H1 (cell line): ENCODE data around the gene NR1D2. TPM values are rescaled to one million over a fixed set of nuclear protein-coding genes. Genes with fewer than 3 reads are reported as not detected.

Experiments used
- EP300 ChIP-seq, 2 experiments: IDR thresholded peaks; 1 replicate in 1 of 2; 2 replicates in 1 of 2; pipeline ENCODE4 v1.6.1; 2011 to 2012; ENCODE audit warnings: low read depth in 2 of 2, low read length in 2 of 2, mild to moderate bottlenecking in 2 of 2, borderline replicate concordance in 1 of 2, inconsistent platforms in 1 of 2, moderate library complexity in 1 of 2
- polyA plus RNA-seq, 7 experiments: library from polyadenylated mRNA; depleted of rRNA in 3 of 7; stranded (reverse) in 5 of 7; unstranded in 2 of 7; fragments of >200 nt in 5 of 7; fragments of 200-250 nt in 2 of 7; gene quantifications; 1 replicate in 5 of 7; 2 replicates in 1 of 7; 4 replicates in 1 of 7; pipeline versions ENCODE4 v1.2.1 to v1.2.3, GENCODE V29; 2011 to 2013; ENCODE audit warnings: missing spikeins in 2 of 7, mixed read lengths in 2 of 7
- total RNA-seq: library from RNA; stranded (reverse); fragmentation: NEBNext Ultra II Directional; extraction: Animal tissue kit (Norgen Biotek cat#: 25700); gene quantifications from 2 replicates; pipeline ENCODE4 v1.2.1, GENCODE V29; 2021
- TF ChIP-seq, protein P1 (sequence below): fragments of 300-600 bp; sonication (generic); IDR thresholded peaks from 2 replicates; pipeline ENCODE4 v1.7.1; 2012; ENCODE audit warnings: low read length, moderate library complexity, mild to moderate bottlenecking, inconsistent platforms; ENCODE audit not compliant: insufficient replicate concordance

NR1D2 gene
- total and polyA plus RNA-seq, 2 of the 8 experiments (the other 6 are each of a cell fraction or from before 2014, with no cell fraction given): 5.9 to 21.7 TPM

DNA sequence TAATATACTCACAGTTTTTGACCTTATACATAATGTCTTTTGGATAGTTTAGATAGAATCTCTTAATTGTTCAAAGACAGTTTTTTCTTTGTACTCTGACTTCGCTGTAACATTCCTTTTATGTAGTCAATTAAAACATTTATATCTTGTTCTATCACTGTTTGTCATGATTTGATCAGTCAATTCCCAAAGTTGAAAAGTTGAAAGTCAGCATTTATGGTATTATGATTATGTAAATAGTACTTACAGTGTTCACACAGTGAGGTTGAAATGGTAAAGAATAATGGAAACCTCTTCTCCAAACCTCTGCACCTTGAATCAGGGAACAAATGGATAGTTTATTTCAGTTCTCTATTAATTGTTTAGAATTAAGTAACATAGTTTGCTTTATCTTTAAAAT, 26.6 kb downstream of the NR1D2 start (continued):
- TF ChIP-seq, protein P1, sequence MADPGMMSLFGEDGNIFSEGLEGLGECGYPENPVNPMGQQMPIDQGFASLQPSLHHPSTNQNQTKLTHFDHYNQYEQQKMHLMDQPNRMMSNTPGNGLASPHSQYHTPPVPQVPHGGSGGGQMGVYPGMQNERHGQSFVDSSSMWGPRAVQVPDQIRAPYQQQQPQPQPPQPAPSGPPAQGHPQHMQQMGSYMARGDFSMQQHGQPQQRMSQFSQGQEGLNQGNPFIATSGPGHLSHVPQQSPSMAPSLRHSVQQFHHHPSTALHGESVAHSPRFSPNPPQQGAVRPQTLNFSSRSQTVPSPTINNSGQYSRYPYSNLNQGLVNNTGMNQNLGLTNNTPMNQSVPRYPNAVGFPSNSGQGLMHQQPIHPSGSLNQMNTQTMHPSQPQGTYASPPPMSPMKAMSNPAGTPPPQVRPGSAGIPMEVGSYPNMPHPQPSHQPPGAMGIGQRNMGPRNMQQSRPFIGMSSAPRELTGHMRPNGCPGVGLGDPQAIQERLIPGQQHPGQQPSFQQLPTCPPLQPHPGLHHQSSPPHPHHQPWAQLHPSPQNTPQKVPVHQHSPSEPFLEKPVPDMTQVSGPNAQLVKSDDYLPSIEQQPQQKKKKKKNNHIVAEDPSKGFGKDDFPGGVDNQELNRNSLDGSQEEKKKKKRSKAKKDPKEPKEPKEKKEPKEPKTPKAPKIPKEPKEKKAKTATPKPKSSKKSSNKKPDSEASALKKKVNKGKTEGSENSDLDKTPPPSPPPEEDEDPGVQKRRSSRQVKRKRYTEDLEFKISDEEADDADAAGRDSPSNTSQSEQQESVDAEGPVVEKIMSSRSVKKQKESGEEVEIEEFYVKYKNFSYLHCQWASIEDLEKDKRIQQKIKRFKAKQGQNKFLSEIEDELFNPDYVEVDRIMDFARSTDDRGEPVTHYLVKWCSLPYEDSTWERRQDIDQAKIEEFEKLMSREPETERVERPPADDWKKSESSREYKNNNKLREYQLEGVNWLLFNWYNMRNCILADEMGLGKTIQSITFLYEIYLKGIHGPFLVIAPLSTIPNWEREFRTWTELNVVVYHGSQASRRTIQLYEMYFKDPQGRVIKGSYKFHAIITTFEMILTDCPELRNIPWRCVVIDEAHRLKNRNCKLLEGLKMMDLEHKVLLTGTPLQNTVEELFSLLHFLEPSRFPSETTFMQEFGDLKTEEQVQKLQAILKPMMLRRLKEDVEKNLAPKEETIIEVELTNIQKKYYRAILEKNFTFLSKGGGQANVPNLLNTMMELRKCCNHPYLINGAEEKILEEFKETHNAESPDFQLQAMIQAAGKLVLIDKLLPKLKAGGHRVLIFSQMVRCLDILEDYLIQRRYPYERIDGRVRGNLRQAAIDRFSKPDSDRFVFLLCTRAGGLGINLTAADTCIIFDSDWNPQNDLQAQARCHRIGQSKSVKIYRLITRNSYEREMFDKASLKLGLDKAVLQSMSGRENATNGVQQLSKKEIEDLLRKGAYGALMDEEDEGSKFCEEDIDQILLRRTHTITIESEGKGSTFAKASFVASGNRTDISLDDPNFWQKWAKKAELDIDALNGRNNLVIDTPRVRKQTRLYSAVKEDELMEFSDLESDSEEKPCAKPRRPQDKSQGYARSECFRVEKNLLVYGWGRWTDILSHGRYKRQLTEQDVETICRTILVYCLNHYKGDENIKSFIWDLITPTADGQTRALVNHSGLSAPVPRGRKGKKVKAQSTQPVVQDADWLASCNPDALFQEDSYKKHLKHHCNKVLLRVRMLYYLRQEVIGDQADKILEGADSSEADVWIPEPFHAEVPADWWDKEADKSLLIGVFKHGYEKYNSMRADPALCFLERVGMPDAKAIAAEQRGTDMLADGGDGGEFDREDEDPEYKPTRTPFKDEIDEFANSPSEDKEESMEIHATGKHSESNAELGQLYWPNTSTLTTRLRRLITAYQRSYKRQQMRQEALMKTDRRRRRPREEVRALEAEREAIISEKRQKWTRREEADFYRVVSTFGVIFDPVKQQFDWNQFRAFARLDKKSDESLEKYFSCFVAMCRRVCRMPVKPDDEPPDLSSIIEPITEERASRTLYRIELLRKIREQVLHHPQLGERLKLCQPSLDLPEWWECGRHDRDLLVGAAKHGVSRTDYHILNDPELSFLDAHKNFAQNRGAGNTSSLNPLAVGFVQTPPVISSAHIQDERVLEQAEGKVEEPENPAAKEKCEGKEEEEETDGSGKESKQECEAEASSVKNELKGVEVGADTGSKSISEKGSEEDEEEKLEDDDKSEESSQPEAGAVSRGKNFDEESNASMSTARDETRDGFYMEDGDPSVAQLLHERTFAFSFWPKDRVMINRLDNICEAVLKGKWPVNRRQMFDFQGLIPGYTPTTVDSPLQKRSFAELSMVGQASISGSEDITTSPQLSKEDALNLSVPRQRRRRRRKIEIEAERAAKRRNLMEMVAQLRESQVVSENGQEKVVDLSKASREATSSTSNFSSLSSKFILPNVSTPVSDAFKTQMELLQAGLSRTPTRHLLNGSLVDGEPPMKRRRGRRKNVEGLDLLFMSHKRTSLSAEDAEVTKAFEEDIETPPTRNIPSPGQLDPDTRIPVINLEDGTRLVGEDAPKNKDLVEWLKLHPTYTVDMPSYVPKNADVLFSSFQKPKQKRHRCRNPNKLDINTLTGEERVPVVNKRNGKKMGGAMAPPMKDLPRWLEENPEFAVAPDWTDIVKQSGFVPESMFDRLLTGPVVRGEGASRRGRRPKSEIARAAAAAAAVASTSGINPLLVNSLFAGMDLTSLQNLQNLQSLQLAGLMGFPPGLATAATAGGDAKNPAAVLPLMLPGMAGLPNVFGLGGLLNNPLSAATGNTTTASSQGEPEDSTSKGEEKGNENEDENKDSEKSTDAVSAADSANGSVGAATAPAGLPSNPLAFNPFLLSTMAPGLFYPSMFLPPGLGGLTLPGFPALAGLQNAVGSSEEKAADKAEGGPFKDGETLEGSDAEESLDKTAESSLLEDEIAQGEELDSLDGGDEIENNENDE: no peak
- no peak for TF ChIP-seq EP300 (IDR thresholded peaks at IDR 0.05; ENCODE audit: borderline replicate concordance in 1 of 2, low read depth in 2 of 2, low read length in 2 of 2)
